Endothelial cell (in vitro differentiated cells): ENCODE measurements around the gene NETO2. TPM values are rescaled to one million over a fixed set of nuclear protein-coding genes. Genes with fewer than 3 reads are reported as not detected.

Experiments
- DNase-seq: peaks from one replicate; pipeline ENCODE4 v3.0.0; 2021; ENCODE audit warnings: low spot score
- H3K27ac Mint-ChIP-seq: one replicate; pipeline ENCODE4 v1.8.0; 2021; ENCODE audit warnings: mixed read lengths, inconsistent platforms; ENCODE audit not compliant: unreplicated experiment
- H3K27me3 Mint-ChIP-seq: one replicate; pipeline ENCODE4 v1.8.0; 2021; ENCODE audit warnings: mild to moderate bottlenecking, moderate library complexity, mixed read lengths, inconsistent platforms; ENCODE audit not compliant: unreplicated experiment
- H3K36me3 Mint-ChIP-seq: one replicate; pipeline ENCODE4 v1.8.0; 2021; ENCODE audit warnings: mild to moderate bottlenecking, low read depth, mixed read lengths, inconsistent platforms; ENCODE audit not compliant: unreplicated experiment
- H3K4me1 Mint-ChIP-seq: one replicate; pipeline ENCODE4 v1.8.0; 2021; ENCODE audit warnings: mild to moderate bottlenecking, mixed read lengths, inconsistent platforms; ENCODE audit not compliant: unreplicated experiment
- H3K4me3 Mint-ChIP-seq: one replicate; pipeline ENCODE4 v1.8.0; 2021; ENCODE audit warnings: mild to moderate bottlenecking, mixed read lengths, inconsistent platforms; ENCODE audit not compliant: unreplicated experiment
- H3K9me3 Mint-ChIP-seq: one replicate; pipeline ENCODE4 v1.8.0; 2021; ENCODE audit warnings: mixed read lengths, inconsistent platforms; ENCODE audit not compliant: unreplicated experiment
- CTCF ChIP-seq: fragments of 200-600 bp; sonication (generic); IDR thresholded peaks from one replicate; pipeline ENCODE4 v1.5.0; 2021; ENCODE audit warnings: antibody characterized with exemption; ENCODE audit not compliant: unreplicated experiment
- total RNA-seq: library from RNA; stranded (reverse); fragmentation: NEBNext Ultra II Directional; extraction: Animal tissue kit (Norgen Biotek cat#: 25700); gene quantifications from one replicate; pipeline ENCODE4 v1.2.1, GENCODE V29; 2021; ENCODE audit not compliant: unreplicated experiment

The NETO2 gene
- total RNA-seq, 1 donor from 2014 or later = 20.0 TPM

GRCh38 chr16:47055136-47055885, 88.4 kb downstream of the NETO2 start:
- H3K27ac Mint-ChIP-seq = no peak overlapping the region
- peaks cover 11% of the 10 kb centered on the region for H3K27me3 Mint-ChIP-seq
- no peak overlapping the region for H3K4me3 Mint-ChIP-seq
- no peaks in the 10 kb centered on the region for H3K4me1 Mint-ChIP-seq
- no peaks in the 10 kb centered on the region for H3K9me3 Mint-ChIP-seq
- DNase-seq = no peak
- TF ChIP-seq CTCF = no peak
- no peaks in the 10 kb centered on the region for H3K36me3 Mint-ChIP-seq

- Mint-ChIP-seq H3K27ac (no peak overlapping the region), H3K9me3 (no peaks in the 10 kb centered on the region), H3K4me3 (no peak overlapping the region), H3K27me3 (peaks cover 10% of the 10 kb centered on the region), H3K4me1 (no peaks in the 10 kb centered on the region), H3K36me3 (no peaks in the 10 kb centered on the region)
- TF ChIP-seq CTCF = no peak
- no peak for DNase-seq
These were observed 89.4 kb downstream of the NETO2 start for GRCh38 chr16:47054306-47054705.

GRCh38 chr16:47053895-47054294, 89.8 kb downstream of the NETO2 start:
- H3K36me3 Mint-ChIP-seq = no peaks in the 10 kb centered on the region
- H3K27ac Mint-ChIP-seq = no peak overlapping the region

GRCh38 chr16:47052666-47053640, 90.8 kb downstream of the NETO2 start:
- DNase-seq = no peak
- no peaks in the 10 kb centered on the region for H3K4me1 Mint-ChIP-seq
- H3K36me3 Mint-ChIP-seq = no peaks in the 10 kb centered on the region
- peaks cover 10% of the 10 kb centered on the region for H3K27me3 Mint-ChIP-seq
- TF ChIP-seq CTCF = no peak
- H3K9me3 Mint-ChIP-seq = no peaks in the 10 kb centered on the region
- no peak overlapping the region for H3K4me3 Mint-ChIP-seq
- H3K27ac Mint-ChIP-seq = no peak overlapping the region

More at GRCh38 chr16:47053895-47054294, 89.8 kb downstream of the NETO2 start:
- Mint-ChIP-seq H3K4me3 (no peak overlapping the region), H3K4me1 (no peaks in the 10 kb centered on the region), H3K9me3 (no peaks in the 10 kb centered on the region), H3K27me3 (peaks cover 10% of the 10 kb centered on the region)
- no peak for TF ChIP-seq CTCF
- no peak for DNase-seq
